ENCODE data around the gene TBXAS1.

DNA sequence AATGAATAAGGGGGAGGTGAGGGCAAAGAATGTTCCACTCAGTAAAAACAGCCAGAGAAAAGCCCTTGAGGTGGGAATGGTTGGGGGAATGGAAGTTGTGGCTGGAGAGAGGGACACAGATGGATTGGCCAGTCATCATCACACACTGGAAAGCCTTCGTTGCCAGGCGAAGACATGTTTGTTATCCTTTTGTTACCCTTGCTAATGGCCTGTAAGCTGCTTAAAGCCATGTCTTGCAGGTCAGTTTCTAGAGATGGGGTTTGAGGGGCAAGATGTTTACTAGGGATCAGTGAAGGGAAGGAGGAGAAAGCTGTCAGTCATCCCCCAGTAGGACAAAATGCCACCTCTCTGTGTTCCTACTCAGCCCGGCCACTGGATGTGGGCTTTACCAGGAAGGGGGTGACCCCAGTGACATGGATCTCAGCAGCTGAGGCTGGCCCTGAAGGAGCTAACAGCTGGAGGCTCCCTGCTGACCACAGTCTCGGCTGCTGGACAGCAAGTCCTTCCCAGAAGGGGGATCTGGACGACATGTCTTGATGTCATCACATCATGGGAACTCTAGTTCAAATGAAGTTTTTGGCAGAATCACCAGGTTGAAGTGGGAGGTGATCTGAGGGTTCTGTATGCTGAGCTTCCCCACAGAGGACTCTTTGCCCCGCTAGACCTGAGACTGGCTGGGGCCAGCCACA, 66.2 kb downstream of the TBXAS1 start:
- TF ChIP-seq POLR2AphosphoS5 (IDR thresholded peaks at IDR 0.05; ENCODE audit: borderline replicate concordance, low read depth, low read length) (no peak), EZH2 (IDR thresholded peaks at IDR 0.05) (no peak)

Data from SK-N-MC (cell line).